ENCODE results near the gene EXTL2. TPM values are rescaled to one million over a fixed set of nuclear protein-coding genes. Genes with fewer than 3 reads are reported as not detected.
"Not testable (repeated sequence)": the region's sequence is repeated elsewhere in the genome, so short reads cannot be mapped to it uniquely, and the experiment has no call there.

Gene EXTL2
- total RNA-seq, 2 donors from 2014 or later: 4.0 to 4.9 TPM

GRCh38 chr1:100893718-100894117, 924 bp downstream of the EXTL2 start:
- Mint-ChIP-seq H3K36me3 (ENCODE audit: insufficient read depth in 2 of 2) (peaks cover 21 to 33% of the 10 kb centered on the region in 2 donors), H3K4me3 (peak overlapping the region; percentile 77 to 99), H3K4me1 (ENCODE audit: low read depth) (peaks cover 44% of the 10 kb centered on the region), H3K9me3 (peaks cover 8 to 12% of the 10 kb centered on the region in 2 donors), H3K27ac (peak overlapping the region; percentile 52), H3K27me3 (ENCODE audit: low read depth) (no peaks in the 10 kb centered on the region)
- no peak for ATAC-seq (replicated peaks in 1 of 2)
- no peak for DNase-seq

- Mint-ChIP-seq H3K4me1 (ENCODE audit: low read depth) (peaks cover 33% of the 10 kb centered on the region), H3K36me3 (ENCODE audit: insufficient read depth in 2 of 2) (peaks cover 23 to 37% of the 10 kb centered on the region in 2 donors), H3K27me3 (ENCODE audit: low read depth) (no peaks in the 10 kb centered on the region), H3K27ac (no peak overlapping the region), H3K4me3 (peak overlapping the region; percentile 9 to 77), H3K9me3 (peaks cover 8 to 14% of the 10 kb centered on the region in 2 donors)
- no peak for DNase-seq
- ATAC-seq (replicated peaks in 1 of 2): no peak
Measured at GRCh38 chr1:100892554-100892953, 2.1 kb downstream of the EXTL2 start.

GRCh38 chr1:100891380-100891779, 3.3 kb downstream of the EXTL2 start:
- H3K9me3 Mint-ChIP-seq: peaks cover 8 to 14% of the 10 kb centered on the region in 2 donors
- H3K36me3 Mint-ChIP-seq (ENCODE audit: insufficient read depth in 2 of 2): peaks cover 20 to 36% of the 10 kb centered on the region in 2 donors
- no peak overlapping the region for H3K27ac Mint-ChIP-seq
- H3K4me3 Mint-ChIP-seq: no peak overlapping the region
- ATAC-seq (replicated peaks in 1 of 2) (no peak), DNase-seq (no peak)
- peaks cover 23% of the 10 kb centered on the region for H3K4me1 Mint-ChIP-seq (ENCODE audit: low read depth)
- H3K27me3 Mint-ChIP-seq (ENCODE audit: low read depth): no peaks in the 10 kb centered on the region

GRCh38 chr1:100889869-100890482, 4.7 kb downstream of the EXTL2 start:
- not testable (repeated sequence) for H3K4me3 Mint-ChIP-seq; H3K27me3 Mint-ChIP-seq (ENCODE audit: low read depth); H3K27ac Mint-ChIP-seq; DNase-seq; ATAC-seq (replicated peaks in 1 of 2)
- Mint-ChIP-seq H3K36me3 (ENCODE audit: insufficient read depth in 2 of 2) (peaks cover 17 to 27% of the 10 kb centered on the region in 2 donors), H3K9me3 (peaks cover 8 to 14% of the 10 kb centered on the region in 2 donors), H3K4me1 (ENCODE audit: low read depth) (peaks cover 23% of the 10 kb centered on the region)

- Mint-ChIP-seq H3K36me3 (ENCODE audit: insufficient read depth in 2 of 2) (peaks cover 14 to 25% of the 10 kb centered on the region in 2 donors), H3K4me1 (ENCODE audit: low read depth) (peaks cover 15% of the 10 kb centered on the region), H3K9me3 (peaks cover 8 to 14% of the 10 kb centered on the region in 2 donors)
- H3K27me3 Mint-ChIP-seq (ENCODE audit: low read depth); ATAC-seq (replicated peaks in 1 of 2); H3K27ac Mint-ChIP-seq; H3K4me3 Mint-ChIP-seq; DNase-seq: not testable (repeated sequence)
Measured at GRCh38 chr1:100889007-100889406, 5.6 kb downstream of the EXTL2 start.

- DNase-seq (no peak), ATAC-seq (replicated peaks in 1 of 2) (no peak)
- peaks cover 4 to 6% of the 10 kb centered on the region in 2 donors for H3K36me3 Mint-ChIP-seq (ENCODE audit: insufficient read depth in 2 of 2)
- H3K9me3 Mint-ChIP-seq: peaks cover 0 to 3% of the 10 kb centered on the region in 2 donors
- H3K27ac Mint-ChIP-seq: no peak overlapping the region
- H3K27me3 Mint-ChIP-seq (ENCODE audit: low read depth): no peaks in the 10 kb centered on the region
- no peak overlapping the region for H3K4me3 Mint-ChIP-seq
- H3K4me1 Mint-ChIP-seq (ENCODE audit: low read depth): no peaks in the 10 kb centered on the region
Measured at GRCh38 chr1:100883963-100884362, 10.7 kb downstream of the EXTL2 start.

- no peaks in the 10 kb centered on the region for H3K27me3 Mint-ChIP-seq (ENCODE audit: low read depth)
- no peak overlapping the region for H3K27ac Mint-ChIP-seq
- no peak for ATAC-seq (replicated peaks in 1 of 2)
- no peaks in the 10 kb centered on the region for H3K36me3 Mint-ChIP-seq (ENCODE audit: insufficient read depth in 2 of 2)
- H3K4me1 Mint-ChIP-seq (ENCODE audit: low read depth): no peaks in the 10 kb centered on the region
- no peak overlapping the region for H3K4me3 Mint-ChIP-seq
- no peak for DNase-seq
- H3K9me3 Mint-ChIP-seq: no peaks in the 10 kb centered on the region
Measured at GRCh38 chr1:100882698-100883097, 11.9 kb downstream of the EXTL2 start.

- H3K4me3 Mint-ChIP-seq: no peak overlapping the region
- no peaks in the 10 kb centered on the region for H3K27me3 Mint-ChIP-seq (ENCODE audit: low read depth)
- H3K27ac Mint-ChIP-seq: no peak overlapping the region
- ATAC-seq (replicated peaks in 1 of 2) (no peak), DNase-seq (no peak)
- no peaks in the 10 kb centered on the region for H3K36me3 Mint-ChIP-seq (ENCODE audit: insufficient read depth in 2 of 2)
- no peaks in the 10 kb centered on the region for H3K4me1 Mint-ChIP-seq (ENCODE audit: low read depth)
- no peaks in the 10 kb centered on the region for H3K9me3 Mint-ChIP-seq
Measured at GRCh38 chr1:100881687-100882086, 13.0 kb downstream of the EXTL2 start.

GRCh38 chr1:100879422-100879821, 15.2 kb downstream of the EXTL2 start:
- no peak for ATAC-seq (replicated peaks in 1 of 2)
- Mint-ChIP-seq H3K9me3 (no peaks in the 10 kb centered on the region), H3K27me3 (ENCODE audit: low read depth) (no peaks in the 10 kb centered on the region), H3K4me3 (no peak overlapping the region), H3K27ac (no peak overlapping the region), H3K4me1 (ENCODE audit: low read depth) (no peaks in the 10 kb centered on the region), H3K36me3 (ENCODE audit: insufficient read depth in 2 of 2) (no peaks in the 10 kb centered on the region)
- DNase-seq: no peak

- ATAC-seq (replicated peaks in 1 of 2) (no peak), DNase-seq (no peak)
- Mint-ChIP-seq H3K27ac (no peak overlapping the region), H3K4me1 (ENCODE audit: low read depth) (no peaks in the 10 kb centered on the region), H3K4me3 (no peak overlapping the region), H3K27me3 (ENCODE audit: low read depth) (no peaks in the 10 kb centered on the region), H3K36me3 (ENCODE audit: insufficient read depth in 2 of 2) (no peaks in the 10 kb centered on the region), H3K9me3 (no peaks in the 10 kb centered on the region)
Measured at GRCh38 chr1:100876291-100876690, 18.4 kb downstream of the EXTL2 start.

- no peaks in the 10 kb centered on the region for H3K4me1 Mint-ChIP-seq (ENCODE audit: low read depth)
- DNase-seq (no peak), ATAC-seq (replicated peaks in 1 of 2) (no peak)
- no peak overlapping the region for H3K4me3 Mint-ChIP-seq
- no peaks in the 10 kb centered on the region for H3K36me3 Mint-ChIP-seq (ENCODE audit: insufficient read depth in 2 of 2)
- no peaks in the 10 kb centered on the region for H3K9me3 Mint-ChIP-seq
- no peak overlapping the region for H3K27ac Mint-ChIP-seq
- no peaks in the 10 kb centered on the region for H3K27me3 Mint-ChIP-seq (ENCODE audit: low read depth)
Measured at GRCh38 chr1:100875228-100875627, 19.4 kb downstream of the EXTL2 start.

- Mint-ChIP-seq H3K4me1 (ENCODE audit: low read depth) (no peaks in the 10 kb centered on the region), H3K27ac (no peak overlapping the region), H3K36me3 (ENCODE audit: insufficient read depth in 2 of 2) (no peaks in the 10 kb centered on the region), H3K4me3 (no peak overlapping the region), H3K27me3 (ENCODE audit: low read depth) (no peaks in the 10 kb centered on the region), H3K9me3 (no peaks in the 10 kb centered on the region)
- ATAC-seq (replicated peaks in 1 of 2): no peak
- no peak for DNase-seq
Measured at GRCh38 chr1:100874433-100874832, 20.2 kb downstream of the EXTL2 start.

- DNase-seq: no peak
- no peaks in the 10 kb centered on the region for H3K36me3 Mint-ChIP-seq (ENCODE audit: insufficient read depth in 2 of 2)
- H3K27ac Mint-ChIP-seq: no peak overlapping the region
- H3K27me3 Mint-ChIP-seq (ENCODE audit: low read depth): no peaks in the 10 kb centered on the region
- H3K4me1 Mint-ChIP-seq (ENCODE audit: low read depth): no peaks in the 10 kb centered on the region
- no peaks in the 10 kb centered on the region for H3K9me3 Mint-ChIP-seq
- no peak for ATAC-seq (replicated peaks in 1 of 2)
- H3K4me3 Mint-ChIP-seq: no peak overlapping the region
Measured at GRCh38 chr1:100869996-100870395, 24.6 kb downstream of the EXTL2 start.

GRCh38 chr1:100868364-100868995, 26.2 kb downstream of the EXTL2 start:
- no peak for DNase-seq
- no peaks in the 10 kb centered on the region for H3K27me3 Mint-ChIP-seq (ENCODE audit: low read depth)
- no peaks in the 10 kb centered on the region for H3K9me3 Mint-ChIP-seq
- no peak overlapping the region for H3K27ac Mint-ChIP-seq
- ATAC-seq (replicated peaks in 1 of 2): no peak
- no peaks in the 10 kb centered on the region for H3K4me1 Mint-ChIP-seq (ENCODE audit: low read depth)
- H3K4me3 Mint-ChIP-seq: no peak overlapping the region
- no peaks in the 10 kb centered on the region for H3K36me3 Mint-ChIP-seq (ENCODE audit: insufficient read depth in 2 of 2)

All from activated T-cell treated with anti-CD3 and anti-CD28 coated beads, Interleukin-2, amount 50 U/mL, for 72 hours (primary cell).